Measurements from ENCODE around the gene RNF7. TPM values are rescaled to one million over a fixed set of nuclear protein-coding genes. Genes with fewer than 3 reads are reported as not detected.

Gene RNF7
- total RNA-seq, 4 donors from 2014 or later: 59.2 to 91.8 (median 70.7) TPM

GRCh38 chr3:141739731-141740130, 1.6 kb downstream of the RNF7 start:
- intact Hi-C loops (cut with DNase I; ENCODE audit: low total_unique reads): no loop called here
- Histone ChIP-seq H3K4me1 (no peaks in the 10 kb centered on the region), H3K4me3 (peak overlapping the region in 1 of 2 donors; percentile 90), H3K36me3 (no peaks in the 10 kb centered on the region), H3K27me3 (no peaks in the 10 kb centered on the region), H3K27ac (peak overlapping the region; percentile 91 to 93), H3K9me3 (no peaks in the 10 kb centered on the region)
- TF ChIP-seq CTCF (IDR thresholded peaks at IDR 0.05) (no peak), POLR2A (IDR thresholded peaks at IDR 0.05) (no peak)
- no peak for DNase-seq

DNA sequence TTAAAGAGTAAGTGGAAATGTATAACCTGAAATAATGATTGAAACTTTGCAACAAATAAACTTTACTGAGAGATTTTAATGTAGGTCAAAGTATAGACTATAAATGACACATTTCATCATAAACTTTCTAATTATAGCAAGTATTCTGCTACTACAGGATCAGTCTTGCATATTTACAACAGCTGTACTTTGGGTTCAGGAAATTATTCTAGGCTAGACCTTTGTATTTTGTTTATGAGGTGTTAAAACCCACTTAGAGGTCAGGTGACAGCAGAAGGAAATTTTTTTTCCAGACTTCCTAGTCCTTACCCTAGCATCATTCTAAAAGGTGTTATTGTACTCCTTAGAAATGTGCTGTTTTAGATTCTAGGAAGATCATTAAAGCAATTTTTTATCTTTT, 2.3 kb downstream of the RNF7 start:
- TF ChIP-seq POLR2A (IDR thresholded peaks at IDR 0.05) (no peak), CTCF (IDR thresholded peaks at IDR 0.05) (no peak)
- no peaks in the 10 kb centered on the region for H3K4me1 ChIP-seq
- H3K36me3 ChIP-seq: no peaks in the 10 kb centered on the region
- H3K27ac ChIP-seq: peak overlapping the region in 1 of 2 donors; percentile 91
- H3K27me3 ChIP-seq: no peaks in the 10 kb centered on the region
- no peak overlapping the region for H3K4me3 ChIP-seq
- intact Hi-C loops (cut with DNase I; ENCODE audit: low total_unique reads): no loop called here
- DNase-seq: no peak
- H3K9me3 ChIP-seq: no peaks in the 10 kb centered on the region

GRCh38 chr3:141743305-141743704, 5.2 kb downstream of the RNF7 start:
- TF ChIP-seq CTCF (IDR thresholded peaks at IDR 0.05) (no peak), POLR2A (IDR thresholded peaks at IDR 0.05) (no peak)
- H3K36me3 ChIP-seq: no peaks in the 10 kb centered on the region

DNA sequence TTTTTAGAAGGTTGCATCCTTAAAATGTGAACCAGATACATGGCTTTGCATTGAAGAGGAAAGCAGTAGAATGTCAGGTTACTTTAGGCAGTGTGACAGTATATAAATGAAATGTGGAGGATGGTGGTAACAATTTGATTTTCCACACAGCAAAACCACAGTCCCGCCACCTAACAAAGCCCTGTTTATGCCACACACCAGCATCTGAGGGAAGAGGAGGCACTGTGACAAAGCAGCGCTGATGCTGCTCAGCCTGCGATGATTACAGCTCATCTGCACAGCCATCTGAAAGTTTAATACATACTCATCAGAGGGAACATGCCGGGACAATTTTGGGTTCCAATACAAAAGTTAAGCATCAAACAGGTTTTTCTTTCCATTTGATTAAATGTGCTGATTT, 8.9 kb downstream of the RNF7 start:
- H3K4me3 ChIP-seq: no peak overlapping the region
- H3K27me3 ChIP-seq: no peaks in the 10 kb centered on the region
- no peaks in the 10 kb centered on the region for H3K36me3 ChIP-seq
- DNase-seq: no peak
- intact Hi-C loops (cut with DNase I; ENCODE audit: low total_unique reads): no loop called here
- no peaks in the 10 kb centered on the region for H3K9me3 ChIP-seq
- TF ChIP-seq POLR2A (IDR thresholded peaks at IDR 0.05) (no peak), CTCF (IDR thresholded peaks at IDR 0.05) (no peak)
- no peak overlapping the region for H3K27ac ChIP-seq
- H3K4me1 ChIP-seq: no peaks in the 10 kb centered on the region

More at GRCh38 chr3:141743305-141743704, 5.2 kb downstream of the RNF7 start:
- intact Hi-C loops (cut with DNase I; ENCODE audit: low total_unique reads): no loop called here
- DNase-seq: no peak
- Histone ChIP-seq H3K4me3 (no peak overlapping the region), H3K9me3 (no peaks in the 10 kb centered on the region), H3K4me1 (no peaks in the 10 kb centered on the region), H3K27me3 (no peaks in the 10 kb centered on the region), H3K27ac (no peak overlapping the region)

- Histone ChIP-seq H3K4me1 (no peaks in the 10 kb centered on the region), H3K36me3 (no peaks in the 10 kb centered on the region), H3K9me3 (no peaks in the 10 kb centered on the region), H3K27me3 (no peaks in the 10 kb centered on the region), H3K27ac (no peak overlapping the region), H3K4me3 (no peak overlapping the region)
- DNase-seq: no peak
- no peak for TF ChIP-seq CTCF (IDR thresholded peaks at IDR 0.05)
- no peak for TF ChIP-seq POLR2A (IDR thresholded peaks at IDR 0.05)
- intact Hi-C loops (cut with DNase I; ENCODE audit: low total_unique reads): no loop called here
Observed at GRCh38 chr3:141753399-141753798, 15.3 kb downstream of the RNF7 start.
